K562 (cell line): ENCODE measurements around the gene NBEAL2. TPM values are rescaled to one million over a fixed set of nuclear protein-coding genes. Genes with fewer than 3 reads are reported as not detected.

Experiments
- ATAC-seq: fragments of 200-7000 bp; cut with Tn5 transposase; 3 replicates; pipeline ENCODE4 v1.9.1; 2020; ENCODE audit warnings: moderate library complexity
- BruUV-seq: library from RNA; stranded (reverse); fragments of 400-500 nt; replicated peaks from 2 replicates; lab custom pipeline; 2021; lab: Mats Ljungman, UMichigan
- CTCF ChIA-PET: fragments of 300-600 bp; formaldehyde crosslinking; extraction: SDS; loops from one replicate; lab custom pipeline; 2021; ENCODE audit warnings: low intra/inter-chr PET ratio; lab: Yijun Ruan, JAX
- POLR2A ChIA-PET: fragments of 300-600, 350-650 bp; sonication (Branson Sonifier 250); formaldehyde crosslinking; extraction: SDS; loops from one replicate; lab custom pipeline; 2021; ENCODE audit warnings: antibody characterized with exemption, inconsistent platforms; lab: Yijun Ruan, JAX
- DNase-seq, 4 experiments: peaks; one replicate each; pipeline versions ENCODE4 v3.0.0 to v3.0.0-alpha.2; 2011 to 2018; ENCODE audit warnings: low spot score in 3 of 4, mixed read lengths in 3 of 4; ENCODE audit errors: extremely low read depth in 1 of 4
- FAIRE-seq: peaks from 2 replicates; lab custom pipeline; 2011; peaks lifted over from hg19 to GRCh38; lab: Jason Lieb, UNC
- H2AFZ ChIP-seq: 2 replicates; pipeline ENCODE4 v1.6.0; 2011; ENCODE audit warnings: low read depth, low read length, control low read depth, inconsistent platforms
- H3K27ac ChIP-seq: fragments of 200-600 bp; 3 replicates; pipeline ENCODE4 v1.8.0; 2011; ENCODE audit warnings: low read depth, mild to moderate bottlenecking, control low read depth, inconsistent platforms, low read length, moderate library complexity, mixed read lengths; ENCODE audit errors: extremely low read depth
- H3K27me3 ChIP-seq, 2 experiments: fragments of 300-600 bp in 1 of 2; 2 replicates in 1 of 2; 3 replicates in 1 of 2; pipeline versions ENCODE4 v1.6.0 to v1.8.0; 2011; ENCODE audit warnings: inconsistent platforms in 2 of 2, low read length in 2 of 2, mild to moderate bottlenecking in 1 of 2, mixed read lengths in 1 of 2, moderate library complexity in 1 of 2; ENCODE audit not compliant: control insufficient read depth in 2 of 2, insufficient read depth in 2 of 2
- H3K36me3 ChIP-seq: fragments of 300-600 bp; 3 replicates; pipeline ENCODE4 v1.8.0; 2011; ENCODE audit warnings: mild to moderate bottlenecking, low read length, inconsistent platforms; ENCODE audit not compliant: control insufficient read depth, insufficient read depth
- H3K4me1 ChIP-seq, 2 experiments: fragments of 200-600 bp in 1 of 2; replicated peaks in 1 of 2; 2 replicates in 1 of 2; 3 replicates in 1 of 2; pipeline versions ENCODE4 v1.5.1 to v1.8.0; 2011; ENCODE audit warnings: inconsistent platforms in 2 of 2, low read length in 2 of 2, mild to moderate bottlenecking in 1 of 2, mixed read lengths in 1 of 2, moderate library complexity in 1 of 2; ENCODE audit not compliant: control insufficient read depth in 2 of 2, insufficient read depth in 2 of 2
- H3K4me2 ChIP-seq: 2 replicates; pipeline ENCODE4 v1.6.1; 2011; ENCODE audit warnings: low read length, control low read depth, inconsistent platforms, mixed read lengths; ENCODE audit not compliant: insufficient read depth
- H3K4me3 ChIP-seq: fragments of 200-600 bp; sonication (generic), shearing (Covaris generic); 2 replicates; pipeline ENCODE4 v1.5.1; 2016; ENCODE audit warnings: control low read depth, inconsistent platforms
- H3K79me2 ChIP-seq: fragments of 200-600 bp; 3 replicates; pipeline ENCODE4 v1.8.0; 2011; ENCODE audit warnings: low read length, inconsistent platforms; ENCODE audit not compliant: control insufficient read depth, insufficient read depth
- H3K9ac ChIP-seq, 2 experiments: 2 replicates each; pipeline versions ENCODE4 v1.6.0 to v1.6.1; 2011; ENCODE audit warnings: low read depth in 2 of 2, low read length in 2 of 2, control low read depth in 1 of 2, inconsistent platforms in 1 of 2, mild to moderate bottlenecking in 1 of 2, mixed read lengths in 1 of 2; ENCODE audit not compliant: insufficient read depth in 1 of 2
- H3K9me1 ChIP-seq: one replicate; pipeline ENCODE4 v1.6.0; 2011; ENCODE audit warnings: inconsistent platforms, mild to moderate bottlenecking, low read length, moderate library complexity; ENCODE audit not compliant: control insufficient read depth, insufficient read depth
- H3K9me3 ChIP-seq: replicated peaks from 2 replicates; pipeline ENCODE4 v1.5.1; 2011; ENCODE audit warnings: low read depth, low read length, inconsistent platforms; ENCODE audit not compliant: control insufficient read depth, insufficient read depth
- H4K20me1 ChIP-seq: replicated peaks from 2 replicates; pipeline ENCODE4 v1.6.1; 2011; ENCODE audit warnings: low read length, inconsistent platforms, mixed read lengths; ENCODE audit not compliant: control insufficient read depth, insufficient read depth
- ARID1B ChIP-seq: fragments of 450-650 bp; IDR thresholded peaks from 2 replicates; pipeline ENCODE4 v1.6.1; 2016; ENCODE audit warnings: antibody characterized with exemption, mild to moderate bottlenecking, inconsistent platforms
- BDP1 ChIP-seq: IDR thresholded peaks from 3 replicates; pipeline ENCODE4 v1.6.1; 2011; ENCODE audit not compliant: insufficient read length, insufficient read depth
- CBFA2T2 ChIP-seq: fragments of 450-650 bp; conservative IDR thresholded peaks from 2 replicates; pipeline ENCODE4 v1.6.1; 2017; ENCODE audit warnings: mild to moderate bottlenecking
- CBFA2T3 ChIP-seq: fragments of 450-650 bp; IDR thresholded peaks from 2 replicates; pipeline ENCODE4 v1.6.1; 2017
- COPS2 ChIP-seq: fragments of 450-650 bp; conservative IDR thresholded peaks from 2 replicates; pipeline ENCODE4 v1.6.1; 2016; ENCODE audit warnings: mild to moderate bottlenecking, moderate library complexity
- DPF2 ChIP-seq: fragments of 450-650 bp; IDR thresholded peaks from 2 replicates; pipeline ENCODE4 v1.6.1; 2016
- NCOR1 ChIP-seq: fragments of 450-650 bp; IDR thresholded peaks from 2 replicates; pipeline ENCODE4 v1.6.1; 2016; ENCODE audit warnings: mild to moderate bottlenecking, moderate library complexity
- SRF ChIP-seq, 2 experiments: fragments of 250-450, 450-650 bp in 1 of 2; sonication (Bioruptor Pico) in 1 of 2; sonication (generic) in 1 of 2; formaldehyde crosslinking; IDR thresholded peaks; 2 replicates each; pipeline versions ENCODE4 v1.5.0 to v1.5.1; 2020 to 2022; ENCODE audit warnings: mild to moderate bottlenecking in 1 of 2, missing genetic modification reagents in 1 of 2
- TAL1 ChIP-seq: fragments of 450-650 bp; IDR thresholded peaks from 2 replicates; pipeline ENCODE4 v1.6.1; 2016; ENCODE audit warnings: mild to moderate bottlenecking
- ZNF740 ChIP-seq, 3 experiments: fragments of 200-800 bp in 1 of 3; sonication (Bioruptor generic) in 1 of 3; sonication (generic) in 1 of 3; formaldehyde crosslinking in 1 of 3; IDR thresholded peaks; 2 replicates each; pipeline versions ENCODE4 v1.6.1 to v1.8.0; 2016 to 2022; ENCODE audit warnings: mild to moderate bottlenecking in 2 of 3, missing compliant biosample characterization in 2 of 3, missing genetic modification characterization in 2 of 3, missing genetic modification reagents in 1 of 3
- WGBS: fragments of 100-300 bp; shearing (Covaris generic); methylation state at CpG from one replicate; pipeline ENCODE4 v1.1.6; 2016; ENCODE audit warnings: low coverage, mixed read lengths; ENCODE audit not compliant: insufficient coverage; ENCODE audit errors: missing lambda C conversion rate; 5-methylcytosine and 5-hydroxymethylcytosine counted together
- in situ Hi-C: fragments of 300-500 bp; cut with MboI; formaldehyde crosslinking; loops from 4 replicates; pipeline ENCODE4 v1.15.0; 2018; ENCODE audit warnings: inconsistent platforms, mixed read lengths
- intact Hi-C: fragments of 100-400 bp; cut with micrococcal nuclease; formaldehyde crosslinking; loops from 2 replicates; pipeline ENCODE4 v1.14.2; 2022
- polyA plus RNA-seq, 8 experiments: library from polyadenylated mRNA; depleted of rRNA in 4 of 8; stranded (reverse) in 5 of 8; unstranded in 3 of 8; fragments of >200 nt; fragmentation: Nextera tagmentation in 2 of 8; fragmentation: Illumina TruSeq in 1 of 8; extraction: Ambion mirVana in 2 of 8; extraction: Trizol in 1 of 8; gene quantifications; 2 replicates each; pipeline versions ENCODE4 v1.2.1 to v1.2.3, GENCODE V29; 2011 to 2014; ENCODE audit warnings: inconsistent platforms in 1 of 8, missing spikeins in 1 of 8
- total RNA-seq, 7 experiments: library from RNA; depleted of rRNA in 6 of 7; stranded (reverse); fragments of >200 nt in 6 of 7; fragmentation: Illumina TruSeq in 2 of 7; extraction: Trizol in 2 of 7; gene quantifications; 2 replicates each; pipeline versions ENCODE4 v1.2.1 to v1.2.3, GENCODE V29; 2011 to 2021; ENCODE audit warnings: low replicate concordance in 1 of 7

The NBEAL2 gene
- total and polyA plus RNA-seq, 9 of the 15 experiments (the other 6 are each of a cell fraction or from before 2014, with no cell fraction given), result 0.06 to 114 (median 29.6) TPM

- ChIA-PET POLR2A (interaction anchor here (0.7 kb wide), 2 partner anchors 11 to 25 kb away, joined by 3 to 4 read pairs; no protein-coding TSS in a partner anchor), CTCF (no interaction called here)
- in situ Hi-C loops, result no loop called here
- Histone ChIP-seq H3K9me1 (no peaks in the 10 kb centered on the region), H3K9me3 (no peaks in the 10 kb centered on the region), H2AFZ (no peak overlapping the region), H3K4me1 (no peaks in the 10 kb centered on the region; a peak in 1 of 5 replicates), H3K79me2 (no peaks in the 10 kb centered on the region), H3K27ac (no peak overlapping the region), H3K4me2 (no peak overlapping the region), H4K20me1 (no peaks in the 10 kb centered on the region), H3K36me3 (peaks cover 82% of the 10 kb centered on the region), H3K27me3 (no peaks in the 10 kb centered on the region), H3K9ac (no peak overlapping the region), H3K4me3 (no peak overlapping the region)
- FAIRE-seq, result no peak
- 32% methylated on average over 3 of the region's 3 CpGs for WGBS
- peak in 1 of 4 experiments; percentile 20 for DNase-seq
- intact Hi-C loops, result no loop called here
- BruUV-seq, result no TSS peak
- no peak for ATAC-seq
- TF ChIP-seq TAL1 (peak; percentile 20; the same call in 1 of the 2 replicates), ZNF740 (CRISPR knock-in tag; IDR thresholded peaks at IDR 0.05) (no peak), ZNF740 (tag; IDR thresholded peaks at IDR 0.05) (no peak), COPS2 (no peak), NCOR1 (peak; percentile 22; the same call in 1 of the 2 replicates), SRF (CRISPR knock-in tag; IDR thresholded peaks at IDR 0.05) (no peak), ARID1B (0 out of 2 replicates have a peak, but pooled peaks have one; percentile 10), DPF2 (no peak), CBFA2T2 (peak; percentile 35; the same call in 1 of the 2 replicates), BDP1 (no peak), CBFA2T3 (peak; percentile 74)
Observed at GRCh38 chr3:47036145-47036544, 56.7 kb downstream of the NBEAL2 start.
